ENCODE data around the gene DNAI1. TPM values are rescaled to one million over a fixed set of nuclear protein-coding genes. Genes with fewer than 3 reads are reported as not detected.
"Not testable (repeated sequence)": the region's sequence is repeated elsewhere in the genome, so short reads cannot be mapped to it uniquely, and the experiment has no call there.

The DNAI1 gene
- polyA plus RNA-seq, 10 donors = 0.23 to 0.30 TPM; not detected in 8

DNA sequence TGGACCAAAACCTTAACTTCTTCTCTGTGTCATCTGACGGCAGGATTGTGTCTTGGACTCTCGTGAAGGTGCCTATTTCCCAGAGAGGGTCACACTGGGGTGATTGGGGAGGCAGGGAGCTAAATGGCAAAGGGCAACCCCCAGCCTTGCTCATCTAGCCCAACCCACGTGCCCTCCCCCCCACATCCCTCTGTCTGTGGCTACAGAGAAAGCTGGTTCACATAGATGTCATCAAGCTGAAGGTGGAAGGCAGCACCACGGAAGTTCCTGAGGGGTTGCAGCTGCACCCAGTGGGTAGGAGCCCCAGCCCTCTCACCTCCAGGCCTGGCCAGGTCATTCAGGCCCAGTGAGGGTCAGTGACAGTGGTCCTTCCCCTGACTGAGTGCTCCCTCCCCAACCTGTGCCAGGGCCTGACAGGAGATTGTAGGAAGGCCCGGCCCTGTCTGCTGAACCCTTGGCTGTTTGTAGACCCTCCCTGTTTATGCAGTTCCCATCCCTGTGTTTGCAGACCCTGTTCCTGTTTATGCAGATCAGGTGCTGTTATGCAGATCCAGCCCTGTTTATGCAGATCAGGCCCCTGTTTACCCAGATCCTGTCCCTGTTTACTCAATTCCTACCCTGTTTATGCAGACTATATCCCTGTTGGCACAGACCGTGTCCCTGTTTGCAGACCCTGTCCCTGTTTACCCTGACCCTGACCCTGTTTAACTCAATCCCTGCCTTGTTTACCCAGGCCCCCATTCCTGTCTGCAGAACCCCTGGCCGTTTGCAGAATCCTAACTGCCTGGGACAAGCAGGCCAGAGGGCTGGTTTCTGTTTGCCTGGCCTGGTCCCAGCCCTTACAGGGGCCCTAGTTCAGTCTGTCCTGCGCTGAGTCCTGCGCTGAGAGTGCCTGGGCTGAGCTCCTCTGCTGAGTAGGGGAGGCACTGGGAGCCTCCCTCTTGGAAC is 53.8 kb downstream of the DNAI1 start:
- peak in 2 of 3 donors; percentile 31 to 66 for DNase-seq

DNA sequence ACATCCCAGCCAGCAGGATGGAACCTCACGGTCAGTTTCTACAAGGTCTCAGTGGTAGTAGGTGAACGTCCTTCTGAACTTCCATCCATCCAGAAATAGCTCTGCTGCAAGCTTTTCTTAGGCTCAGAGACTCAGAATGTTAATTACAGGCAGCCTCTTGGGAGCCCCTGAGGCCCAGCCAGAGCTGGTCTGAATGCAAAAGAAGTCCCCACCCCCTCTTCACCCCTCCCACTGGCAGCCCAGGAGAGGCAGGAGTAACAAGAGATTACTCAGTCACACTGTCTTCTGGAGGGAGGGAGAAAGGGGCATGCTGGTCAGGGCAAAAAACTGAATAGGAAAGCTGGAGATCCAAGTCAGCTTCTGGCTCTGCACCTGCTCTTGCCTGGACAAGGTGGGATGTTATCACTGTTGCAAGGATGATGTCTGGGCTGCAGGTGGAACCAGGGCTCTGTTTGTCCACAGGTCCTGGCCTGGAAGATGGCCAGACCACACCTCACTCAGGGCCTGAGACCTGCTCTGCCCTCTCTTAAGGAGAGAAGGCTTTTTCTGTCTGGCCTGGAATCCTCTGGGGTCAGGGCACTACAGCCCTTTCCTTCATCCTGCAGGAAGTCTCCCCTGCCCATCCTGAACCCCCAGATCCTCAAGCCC is 55.1 kb downstream of the DNAI1 start:
- DNase-seq = peak in 1 of 3 donors; percentile 51

DNA sequence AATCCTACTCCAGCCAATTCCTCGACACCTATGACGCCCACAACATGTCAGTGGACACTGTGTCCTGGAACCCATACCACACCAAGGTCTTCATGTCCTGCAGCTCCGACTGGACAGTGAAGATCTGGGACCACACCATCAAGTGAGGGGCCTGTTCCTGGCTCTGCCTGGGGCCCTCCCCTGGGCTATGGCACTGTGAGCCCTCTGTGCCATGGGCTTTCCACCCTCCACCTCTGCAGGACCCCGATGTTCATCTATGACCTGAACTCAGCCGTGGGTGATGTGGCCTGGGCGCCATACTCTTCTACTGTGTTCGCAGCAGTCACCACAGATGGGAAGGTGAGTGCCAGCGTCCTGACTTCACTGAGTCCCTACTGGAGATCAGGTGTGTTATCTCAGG is 55.8 kb downstream of the DNAI1 start:
- no peak for DNase-seq

DNA sequence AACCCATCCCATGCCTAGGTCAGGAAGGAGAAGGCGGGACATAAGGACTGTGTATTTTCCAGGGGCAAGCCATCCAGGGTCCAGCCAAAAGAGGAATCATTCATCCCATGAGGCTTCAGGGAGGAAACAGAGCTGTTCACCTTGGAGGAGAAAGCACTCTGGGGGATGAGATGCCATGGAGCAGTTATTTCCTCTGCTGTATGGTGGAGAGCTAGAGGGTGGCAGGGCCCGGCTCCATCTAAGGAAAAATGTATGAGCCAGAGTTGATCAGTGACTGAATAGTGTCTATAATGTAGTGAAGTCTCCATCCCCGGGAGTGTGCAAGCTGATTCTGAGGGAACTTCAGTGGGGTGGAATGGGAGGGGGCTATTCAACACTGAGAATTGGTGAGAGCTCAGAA is 56.2 kb downstream of the DNAI1 start:
- DNase-seq = no peak

DNA sequence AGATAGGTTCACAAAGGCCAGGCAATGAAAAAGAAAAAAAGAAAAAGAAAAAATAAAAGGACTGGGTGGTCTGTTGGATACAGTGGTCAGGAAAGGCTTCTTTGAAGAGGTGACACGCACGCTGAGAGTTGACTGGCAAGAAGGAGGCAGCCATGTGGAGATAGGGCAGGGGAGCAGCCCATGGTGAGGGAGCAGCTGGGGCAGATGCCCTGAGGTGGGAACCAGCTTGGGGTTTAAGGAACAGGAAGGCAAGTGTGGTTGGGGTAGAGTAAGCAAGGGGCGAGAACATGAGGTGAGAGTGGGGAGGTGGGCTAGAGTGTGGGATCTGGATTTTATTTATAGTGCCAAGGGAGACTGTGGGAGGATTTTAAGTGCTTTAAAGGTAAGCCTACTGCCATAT is 57.4 kb downstream of the DNAI1 start:
- no peak for DNase-seq

DNA sequence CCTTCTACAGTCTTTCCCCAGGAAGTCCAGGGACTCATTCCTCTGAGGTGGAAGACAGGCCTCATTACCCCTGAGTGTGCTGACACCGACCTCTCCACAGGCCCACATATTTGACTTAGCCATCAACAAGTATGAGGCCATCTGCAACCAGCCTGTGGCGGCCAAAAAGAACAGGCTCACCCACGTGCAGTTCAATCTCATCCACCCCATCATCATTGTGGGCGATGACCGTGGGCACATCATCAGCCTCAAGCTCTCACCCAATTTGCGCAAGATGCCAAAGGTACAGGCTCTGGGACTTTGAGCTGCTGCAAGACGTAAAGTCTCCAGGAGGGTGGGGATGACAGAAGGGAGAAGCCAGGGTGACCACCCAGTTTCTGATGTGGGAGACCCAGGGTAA is 58.6 kb downstream of the DNAI1 start:
- no peak for DNase-seq

DNA sequence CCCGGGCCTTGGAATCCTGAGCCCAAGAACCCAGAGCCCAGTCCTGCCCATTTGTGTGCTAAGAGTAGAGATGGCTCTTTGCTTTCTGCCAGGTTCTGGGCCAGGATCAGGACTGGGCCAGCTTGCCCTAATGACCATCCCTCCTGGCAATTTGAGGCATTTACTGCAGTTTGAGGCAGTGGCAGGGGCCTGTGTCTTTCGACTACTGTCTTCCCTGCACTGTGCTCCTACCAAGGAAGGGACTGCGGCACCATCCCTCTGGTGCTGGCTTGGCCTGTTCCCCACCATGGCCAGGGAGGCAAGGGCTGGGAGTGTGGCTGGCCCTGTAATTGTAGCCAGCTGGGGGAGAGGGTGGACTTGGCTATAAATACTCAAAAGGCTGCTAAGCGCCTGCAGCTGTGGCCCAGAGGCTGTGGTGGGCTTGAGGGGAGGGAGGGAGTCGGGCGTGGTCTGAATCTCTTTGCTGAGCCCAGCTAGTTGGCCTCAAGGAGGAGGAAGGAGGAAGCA is 59.6 kb downstream of the DNAI1 start:
- DNase-seq = peak; percentile 39 to 84 (median 44)

DNA sequence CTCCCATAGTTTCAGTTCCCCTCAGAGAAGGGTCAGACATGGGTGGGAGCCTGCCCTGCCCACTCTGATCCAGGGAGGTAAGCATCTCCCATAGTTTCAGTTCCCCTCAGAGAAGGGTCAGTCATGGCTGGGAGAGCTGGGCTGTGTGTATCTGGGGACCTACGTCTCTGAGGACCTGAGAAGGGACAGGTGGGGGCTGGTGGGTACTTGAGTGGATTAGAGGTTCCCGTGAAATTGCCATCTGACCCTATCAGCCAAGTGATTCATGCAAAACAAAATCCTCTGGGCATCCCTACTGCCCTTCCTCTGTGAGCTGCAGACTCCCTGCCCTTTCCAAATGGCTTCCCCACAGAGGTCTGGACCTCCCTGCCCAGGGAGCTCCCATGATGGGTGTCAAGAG is 60.3 kb downstream of the DNAI1 start:
- no peak for DNase-seq

DNA sequence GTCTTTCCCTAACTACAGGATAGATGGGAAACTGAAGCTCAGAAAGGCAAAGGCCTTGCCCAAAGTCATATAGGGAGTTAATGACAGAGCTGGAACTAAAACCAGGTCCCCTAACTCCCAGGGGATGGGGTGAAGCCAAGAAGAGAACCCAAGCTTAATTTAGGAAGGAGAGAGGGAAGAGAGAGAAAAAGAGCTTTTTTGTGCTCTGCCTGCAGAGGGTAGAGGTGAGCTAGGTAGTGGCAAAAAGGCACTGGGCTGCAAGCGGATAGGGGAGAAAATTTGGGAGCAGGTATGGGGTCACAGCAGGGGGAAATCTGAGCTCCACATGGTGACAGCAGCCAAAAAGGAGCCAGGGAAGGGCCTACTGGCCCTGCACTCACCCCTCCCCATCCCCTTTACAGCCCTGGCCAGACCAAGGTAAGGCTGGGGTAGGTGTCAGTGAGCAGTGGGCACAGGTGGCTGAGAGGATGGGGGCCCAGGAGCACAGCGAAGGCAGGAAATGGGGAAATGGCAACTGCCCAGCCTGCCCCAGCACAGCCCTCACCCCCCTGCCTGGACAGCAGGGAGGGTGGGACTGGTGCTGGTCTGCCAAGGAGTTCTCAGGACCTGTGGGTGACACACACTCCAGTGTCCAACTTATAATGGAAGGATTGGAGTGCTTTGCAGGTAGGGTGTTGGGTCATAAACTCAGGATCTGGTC is 60.9 kb downstream of the DNAI1 start:
- DNase-seq = no peak

DNA sequence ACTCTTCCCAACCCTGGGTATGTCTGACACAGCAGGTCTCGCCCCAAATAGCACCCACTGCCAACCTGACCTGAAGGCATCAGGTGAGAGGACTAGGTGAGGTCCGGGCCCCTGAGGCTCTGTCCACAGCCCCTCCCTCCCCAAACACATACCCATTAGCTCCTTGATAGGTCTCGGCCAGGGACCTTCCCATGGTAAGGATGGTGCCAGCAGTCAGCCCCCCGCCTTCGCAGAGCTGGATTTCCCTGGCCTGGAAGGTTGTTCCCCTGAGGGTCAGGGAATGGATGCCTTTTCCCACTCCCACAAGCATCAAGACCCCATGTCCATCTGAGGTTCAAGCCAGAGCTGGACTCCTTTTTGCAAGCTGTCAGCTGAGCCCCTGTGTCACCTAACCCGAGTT is 61.5 kb downstream of the DNAI1 start:
- no peak for DNase-seq

DNA sequence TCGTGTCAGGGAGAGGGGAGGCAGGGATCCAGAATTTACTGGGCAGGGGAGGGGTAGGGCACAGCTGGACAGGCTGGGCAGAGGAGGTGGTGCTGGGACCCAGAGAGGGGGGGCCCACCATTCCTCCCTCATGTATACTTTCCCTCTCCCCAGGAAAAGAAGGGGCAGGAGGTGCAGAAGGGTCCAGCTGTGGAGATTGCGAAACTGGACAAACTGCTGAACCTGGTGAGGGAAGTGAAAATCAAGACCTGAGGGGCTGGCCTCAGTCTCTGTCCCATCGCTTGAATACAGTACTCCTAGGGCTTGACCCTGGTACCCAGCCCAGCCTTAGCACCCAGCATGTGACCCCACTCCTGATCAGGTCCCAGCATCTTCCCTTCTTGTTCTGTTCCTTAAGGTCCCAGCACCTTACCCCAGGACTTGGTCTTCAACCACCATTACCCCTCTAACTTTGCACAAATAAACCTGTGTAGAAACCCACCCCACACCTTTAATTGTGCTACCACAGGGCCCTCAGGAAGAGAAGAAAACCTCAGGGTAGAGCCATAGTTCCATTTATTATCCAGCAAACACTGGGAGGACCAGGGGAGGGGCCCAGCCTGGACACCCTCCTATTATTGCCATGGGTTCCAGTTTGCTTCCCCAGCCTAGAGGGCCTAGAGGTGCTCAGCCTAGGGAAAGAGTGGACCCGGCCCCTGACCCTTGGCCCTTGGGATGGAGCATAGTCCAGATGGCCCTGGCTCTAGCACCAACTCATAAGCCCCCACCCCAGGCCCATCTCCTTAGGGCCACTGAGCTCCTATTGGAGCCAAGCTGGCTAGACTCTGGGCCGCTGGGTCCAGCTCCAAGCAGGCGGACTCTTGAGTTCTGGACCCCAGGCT is 62.1 kb downstream of the DNAI1 start:
- no peak for DNase-seq

DNA sequence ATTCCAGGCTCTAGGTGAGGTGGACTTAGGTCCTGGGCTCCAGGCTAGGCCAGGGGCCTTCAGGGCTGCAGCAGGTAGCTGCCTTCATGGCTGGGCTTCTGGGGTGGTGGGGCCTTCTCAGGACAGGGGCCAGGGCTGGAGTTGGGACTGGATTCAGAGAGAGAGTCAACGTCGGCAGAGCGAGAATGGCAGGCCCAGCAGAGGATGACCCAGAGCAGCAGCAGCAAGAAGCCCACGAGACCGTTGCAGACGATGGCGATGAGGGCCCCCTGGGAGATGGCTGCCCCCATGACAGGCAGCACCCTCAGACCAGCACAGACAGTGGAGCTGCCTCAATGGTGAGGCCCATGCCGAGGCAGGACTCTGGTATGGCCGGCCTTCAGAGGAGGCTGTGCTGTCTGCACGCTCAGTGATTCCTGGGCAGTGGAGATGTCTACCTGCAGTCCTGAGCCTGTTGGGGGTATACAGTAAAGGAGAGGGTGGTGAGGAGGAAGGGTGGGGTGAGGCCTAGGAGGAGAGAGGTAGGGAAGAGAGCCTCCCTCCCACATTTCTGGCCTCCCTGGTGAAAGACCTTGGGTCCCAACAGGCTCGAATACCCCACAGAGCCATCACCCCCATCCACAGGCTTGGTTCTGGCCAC is 62.9 kb downstream of the DNAI1 start:
- DNase-seq = no peak

DNA sequence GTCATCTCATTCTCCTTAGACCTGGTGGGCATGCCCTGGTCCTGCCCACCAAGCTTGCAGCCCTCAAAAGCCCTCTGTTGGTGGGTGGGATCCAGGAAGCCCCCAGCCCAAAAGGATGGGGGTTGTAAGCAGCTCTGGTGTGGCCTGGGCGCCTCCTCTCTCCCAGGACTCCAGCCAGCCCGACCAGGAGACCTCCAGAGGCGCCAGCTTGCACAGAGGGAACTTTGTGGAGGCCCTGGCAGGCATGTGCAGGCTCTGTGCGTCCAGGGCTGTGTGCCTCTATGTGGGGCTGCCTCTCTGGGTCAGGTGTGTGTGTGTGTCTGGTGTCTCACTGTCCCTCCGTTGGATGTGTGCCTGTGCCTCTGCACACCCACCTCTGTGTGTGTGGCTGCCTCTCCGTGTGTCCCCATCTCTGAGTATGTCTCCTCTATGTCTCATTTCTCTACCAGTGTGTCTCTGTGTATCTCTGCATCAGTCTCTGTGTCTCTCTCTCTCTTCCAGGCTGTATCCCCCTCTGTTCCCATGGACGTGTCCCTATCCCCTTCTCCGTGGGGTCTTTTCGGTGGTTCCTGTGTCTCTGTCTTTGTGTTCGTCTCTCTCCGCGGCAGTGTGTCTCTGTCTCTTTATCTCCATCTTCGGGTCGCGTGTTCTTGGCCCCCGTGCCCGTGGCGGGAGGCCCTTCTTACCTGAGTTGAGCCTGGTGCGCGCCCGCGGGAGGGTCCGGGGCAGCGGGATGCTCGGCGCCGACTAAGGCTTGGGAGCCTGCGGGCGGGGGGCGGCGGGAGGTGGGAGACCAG is 63.7 kb downstream of the DNAI1 start:
- peak in 1 of 3 donors; percentile 22 for DNase-seq

DNA sequence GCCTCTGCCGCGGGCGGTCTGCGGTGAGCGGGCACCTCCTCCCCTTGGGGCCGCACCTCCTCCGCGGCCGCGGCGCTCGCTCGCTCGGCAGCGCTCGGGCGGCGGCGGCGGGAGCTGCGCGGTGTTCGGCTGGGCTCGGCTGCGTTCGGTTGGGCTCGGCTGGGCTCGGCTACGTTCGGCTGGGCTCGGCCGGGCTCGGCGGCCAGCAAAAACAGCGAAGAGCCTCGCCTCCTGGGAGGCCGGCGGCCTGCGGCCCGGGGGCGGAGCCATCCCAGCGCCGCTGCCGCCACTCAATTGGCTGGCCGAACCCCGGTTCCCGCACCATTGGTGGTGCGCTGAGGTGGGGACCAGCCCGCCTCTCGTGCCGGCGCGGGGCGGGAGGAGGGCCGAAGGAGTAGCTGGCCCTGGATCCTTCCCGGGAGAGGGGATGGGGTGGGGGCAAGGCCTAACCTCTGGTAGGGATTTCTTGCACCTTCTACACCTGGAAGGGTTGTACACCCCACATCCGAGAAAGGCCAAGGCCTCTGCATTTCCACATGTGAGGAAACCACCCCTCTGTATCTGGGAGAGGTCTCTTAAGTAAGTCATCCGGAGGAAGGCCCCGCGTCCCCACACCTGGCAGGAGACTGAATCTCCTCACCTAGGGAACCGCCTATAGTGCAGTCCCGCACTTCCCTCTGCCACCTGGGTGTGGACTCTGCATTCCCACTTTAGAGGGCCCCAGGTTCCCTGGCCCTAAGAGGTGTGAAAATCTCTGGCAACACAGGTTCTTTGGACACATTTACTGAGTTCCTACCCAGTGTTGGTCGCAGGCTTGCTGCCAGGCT is 64.6 kb downstream of the DNAI1 start, which contains the start of gene ENHO:
Gene ENHO, minus strand, starts transcription at position 20 of the 827 bp plus-strand sequence. CDS start 1,295 bp downstream, outside the sequence.
- DNase-seq = peak; percentile 87 to 97 (median 93)

DNA sequence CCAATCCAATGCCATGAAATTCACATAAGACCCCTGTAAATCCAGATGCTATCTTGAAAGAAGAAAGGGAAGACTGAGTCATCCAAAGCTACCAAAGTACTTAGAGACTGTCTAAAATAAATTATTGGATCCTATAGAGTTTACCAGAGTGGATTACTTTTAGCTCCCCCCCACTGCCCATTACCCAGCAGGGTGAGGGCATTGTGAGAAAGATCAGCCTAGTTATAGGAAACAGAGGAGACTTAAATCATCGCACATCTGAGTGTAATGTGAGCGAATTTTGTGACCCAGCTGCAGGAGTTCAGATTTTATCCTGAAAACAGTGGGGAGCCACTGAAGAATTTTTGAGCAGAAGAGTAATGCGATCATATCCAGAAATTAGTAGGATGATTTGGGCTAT is 65.7 kb downstream of the DNAI1 start:
- DNase-seq = no peak

DNA sequence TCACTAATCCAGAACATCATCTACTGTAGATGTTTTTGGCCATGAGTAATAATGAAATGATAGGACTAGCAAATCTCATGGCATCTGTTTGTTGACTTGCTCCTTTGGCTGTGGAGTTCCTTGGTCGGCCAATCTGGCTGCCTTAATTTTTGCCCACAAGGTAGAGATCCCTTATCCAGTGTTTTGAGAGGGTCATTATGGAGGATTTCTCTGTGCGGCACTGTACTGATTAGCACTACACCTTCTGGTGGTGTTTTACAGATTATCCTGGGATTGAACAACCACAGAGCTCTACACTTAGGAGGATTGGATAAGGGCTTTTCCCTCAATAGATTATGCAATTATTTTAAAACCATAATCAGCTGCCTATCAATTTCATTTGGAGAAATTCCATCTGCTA is 67.4 kb downstream of the DNAI1 start:
- no peak for DNase-seq

DNA sequence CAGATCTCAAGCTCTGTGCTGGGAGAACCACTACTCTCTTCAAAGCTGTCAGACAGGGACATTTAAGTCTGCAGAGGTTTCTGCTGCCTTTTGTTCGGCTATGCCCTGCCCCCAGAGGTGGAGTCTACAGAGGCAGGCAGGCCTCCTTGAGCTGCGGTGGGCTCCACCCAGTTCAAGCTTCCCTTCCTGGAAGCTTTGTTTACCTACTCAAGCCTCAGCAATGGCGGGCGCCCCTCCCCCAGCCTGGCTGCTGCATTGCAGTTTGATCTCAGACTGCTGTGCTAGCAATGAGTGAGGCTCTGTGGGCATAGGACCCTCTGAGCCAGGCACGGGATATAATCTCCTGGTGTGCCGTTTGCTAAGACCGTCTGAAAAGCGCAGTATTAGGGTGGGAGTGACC is 73.4 kb downstream of the DNAI1 start:
- DNase-seq = not testable (repeated sequence)

DNA sequence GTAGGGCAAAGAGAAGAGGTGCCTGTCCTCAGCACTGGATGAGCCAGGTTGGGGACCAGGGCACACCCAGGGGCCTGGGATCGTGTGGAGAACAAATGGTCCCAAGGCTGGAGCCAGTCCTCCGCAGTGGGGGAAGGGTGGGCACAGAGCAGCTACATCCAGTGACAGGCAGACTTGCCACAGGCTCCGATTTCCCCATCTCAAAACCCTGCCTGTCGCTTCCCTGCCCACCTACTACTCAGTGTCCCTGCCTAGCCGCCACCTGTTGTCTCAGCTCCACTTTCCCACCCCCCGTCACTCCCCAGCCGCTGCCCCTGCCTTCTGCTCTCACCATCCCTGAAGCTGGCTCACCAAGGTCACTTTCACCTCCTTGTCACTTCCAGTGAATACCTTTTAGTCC is 78.1 kb downstream of the DNAI1 start:
- no peak for DNase-seq

DNA sequence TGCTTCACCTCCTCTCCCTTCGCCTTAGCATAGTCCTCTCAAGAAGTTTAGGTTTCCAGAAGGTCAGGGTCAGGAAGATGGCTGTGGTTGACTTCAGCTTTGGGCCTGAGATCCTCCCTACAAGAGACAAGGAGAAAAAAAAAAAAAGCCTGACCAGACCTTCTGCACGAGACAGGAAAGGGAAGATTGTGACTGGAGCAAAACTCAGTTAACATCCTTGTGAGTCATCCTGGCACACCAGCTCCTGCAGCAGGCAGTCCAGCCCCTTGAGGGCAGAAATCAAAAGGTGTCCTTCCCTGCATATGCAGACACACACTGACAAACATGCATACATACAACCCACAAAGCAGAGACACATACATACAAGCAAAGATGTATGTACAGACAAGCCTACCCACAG is 82.2 kb downstream of the DNAI1 start:
- DNase-seq = no peak
